OCI-LY7 (cell line): ENCODE measurements around the gene ACACB. TPM values are rescaled to one million over a fixed set of nuclear protein-coding genes. Genes with fewer than 3 reads are reported as not detected.

Experiments
- BruUV-seq: library from RNA; stranded (reverse); fragments of 400-500 nt; replicated peaks from 2 replicates; lab custom pipeline; 2021; lab: Mats Ljungman, UMichigan
- CTCF ChIA-PET: fragments of 300-600 bp; sonication (Branson Sonifier 250); formaldehyde crosslinking; loops from one replicate; lab custom pipeline; 2022; ENCODE audit warnings: antibody characterized with exemption; ENCODE audit not compliant: unreplicated experiment; lab: Charles Lee
- POLR2A ChIA-PET: fragments of 300-600 bp; sonication (Branson Sonifier 250); formaldehyde crosslinking; loops from one replicate; lab custom pipeline; 2022; ENCODE audit warnings: antibody characterized with exemption; lab: Charles Lee
- DNase-seq: peaks from one replicate; pipeline ENCODE4 v3.0.0-alpha.2; 2015; ENCODE audit warnings: low spot score
- H2AFZ ChIP-seq: fragments of 200-600 bp; sonication (generic), shearing (Covaris generic); 2 replicates; pipeline ENCODE4 v1.6.1; 2014; ENCODE audit warnings: mild to moderate bottlenecking, antibody characterized with exemption, low read length, moderate library complexity
- H3K27ac ChIP-seq: fragments of 200-600 bp; sonication (generic); 2 replicates; pipeline ENCODE4 v1.5.1; 2014; ENCODE audit warnings: mixed run types, low read depth, mild to moderate bottlenecking, moderate library complexity, low read length, inconsistent platforms; ENCODE audit not compliant: poor library complexity, severe bottlenecking
- H3K36me3 ChIP-seq: fragments of 200-600 bp; sonication (generic); 2 replicates; pipeline ENCODE4 v1.6.1; 2014; ENCODE audit warnings: mild to moderate bottlenecking, antibody characterized with exemption, low read length, moderate library complexity, mixed read lengths; ENCODE audit not compliant: insufficient read depth
- H3K4me1 ChIP-seq: fragments of 200-600 bp; sonication (generic); 2 replicates; pipeline ENCODE4 v1.5.1; 2014; ENCODE audit warnings: mild to moderate bottlenecking, low read length; ENCODE audit not compliant: insufficient read depth, poor library complexity, severe bottlenecking
- H3K4me2 ChIP-seq: fragments of 200-600 bp; sonication (generic); 2 replicates; pipeline ENCODE4 v1.6.1; 2014; ENCODE audit warnings: mild to moderate bottlenecking, low read length
- H3K4me3 ChIP-seq: fragments of 200-600 bp; sonication (generic); 2 replicates; pipeline ENCODE4 v1.5.1; 2014; ENCODE audit warnings: mild to moderate bottlenecking, low read depth, low read length; ENCODE audit not compliant: poor library complexity, severe bottlenecking
- H3K79me2 ChIP-seq: fragments of 200-600 bp; sonication (generic); 2 replicates; pipeline ENCODE4 v1.6.1; 2016; ENCODE audit warnings: low read depth, mild to moderate bottlenecking, low read length, moderate library complexity, mixed read lengths; ENCODE audit not compliant: insufficient read depth
- H3K9me2 ChIP-seq: fragments of 200-600 bp; sonication (generic); 2 replicates; pipeline ENCODE4 v1.6.1; 2016; ENCODE audit warnings: mild to moderate bottlenecking, low read length, mixed read lengths; ENCODE audit not compliant: insufficient read depth
- H3K9me3 ChIP-seq: fragments of 200-600 bp; sonication (generic); 2 replicates; pipeline ENCODE4 v1.6.1; 2014; ENCODE audit warnings: mild to moderate bottlenecking, mixed run types, low read length, mixed read lengths
- H4K20me1 ChIP-seq: fragments of 200-600 bp; sonication (generic); 2 replicates; pipeline ENCODE4 v1.6.1; 2014; ENCODE audit warnings: mild to moderate bottlenecking, antibody characterized with exemption, low read length, moderate library complexity, mixed read lengths; ENCODE audit not compliant: insufficient read depth
- EZH2phosphoT487 ChIP-seq: fragments of 200-600 bp; sonication (generic); IDR thresholded peaks from 2 replicates; pipeline ENCODE4 v1.6.1; 2018; ENCODE audit warnings: low read depth, borderline replicate concordance, mild to moderate bottlenecking, mixed run types, antibody characterized with exemption, low read length, moderate library complexity, mixed read lengths
- intact Hi-C: fragments of 100-400 bp; cut with micrococcal nuclease; formaldehyde crosslinking; loops from one replicate; pipeline ENCODE4 v1.10.0; 2022; ENCODE audit not compliant: unreplicated experiment
- total RNA-seq, 2 experiments: library from RNA; depleted of rRNA in 1 of 2; stranded (reverse); fragments of >200 nt in 1 of 2; shearing (Covaris generic) in 1 of 2; gene quantifications; 2 replicates each; pipeline ENCODE4 v1.2.3, GENCODE V29; 2014 to 2022
- TF ChIP-seq, protein P1 (sequence below): fragments of 200-600 bp; sonication (generic); conservative IDR thresholded peaks from 2 replicates; pipeline ENCODE4 v1.5.1; 2014; ENCODE audit warnings: mild to moderate bottlenecking, antibody characterized with exemption, low read length, moderate library complexity, mixed read lengths

The ACACB gene
- total RNA-seq, 2 experiments from 2014 or later = 19.7 to 45.1 TPM

DNA sequence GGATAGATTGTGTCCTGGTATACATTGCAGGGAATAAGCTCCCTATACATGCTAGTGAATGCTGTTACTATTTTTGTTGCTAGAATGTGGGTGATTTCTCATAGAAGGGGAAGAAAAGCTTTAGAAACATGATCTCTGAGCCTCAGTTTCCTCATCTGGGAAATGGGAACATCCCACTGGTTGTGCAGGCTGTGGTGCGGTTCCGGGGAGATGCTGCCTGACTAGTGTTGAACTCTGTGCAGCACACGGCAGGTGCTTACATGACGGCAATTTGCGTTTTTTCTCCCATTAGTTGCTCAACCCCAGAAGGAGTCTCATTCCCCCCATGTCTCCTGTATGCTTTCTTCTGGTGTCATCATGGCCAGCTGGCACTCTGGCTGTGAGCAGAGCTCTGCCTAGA lies 159.8 kb downstream of the ACACB start:
- BruUV-seq = no TSS peak
- Histone ChIP-seq H3K4me1 (peaks cover 7% of the 10 kb centered on the region), H3K4me3 (no peak overlapping the region), H3K79me2 (no peaks in the 10 kb centered on the region), H3K27ac (no peak overlapping the region), H3K36me3 (no peaks in the 10 kb centered on the region), H3K4me2 (no peak overlapping the region), H3K9me3 (no peaks in the 10 kb centered on the region), H4K20me1 (no peaks in the 10 kb centered on the region), H2AFZ (no peak overlapping the region), H3K9me2 (no peaks in the 10 kb centered on the region)
- POLR2A ChIA-PET = interaction anchor here (0.5 kb wide), 1 partner anchor 169 kb away, joined by 3 read pairs; no protein-coding TSS in a partner anchor
- TF ChIP-seq, protein P1, sequence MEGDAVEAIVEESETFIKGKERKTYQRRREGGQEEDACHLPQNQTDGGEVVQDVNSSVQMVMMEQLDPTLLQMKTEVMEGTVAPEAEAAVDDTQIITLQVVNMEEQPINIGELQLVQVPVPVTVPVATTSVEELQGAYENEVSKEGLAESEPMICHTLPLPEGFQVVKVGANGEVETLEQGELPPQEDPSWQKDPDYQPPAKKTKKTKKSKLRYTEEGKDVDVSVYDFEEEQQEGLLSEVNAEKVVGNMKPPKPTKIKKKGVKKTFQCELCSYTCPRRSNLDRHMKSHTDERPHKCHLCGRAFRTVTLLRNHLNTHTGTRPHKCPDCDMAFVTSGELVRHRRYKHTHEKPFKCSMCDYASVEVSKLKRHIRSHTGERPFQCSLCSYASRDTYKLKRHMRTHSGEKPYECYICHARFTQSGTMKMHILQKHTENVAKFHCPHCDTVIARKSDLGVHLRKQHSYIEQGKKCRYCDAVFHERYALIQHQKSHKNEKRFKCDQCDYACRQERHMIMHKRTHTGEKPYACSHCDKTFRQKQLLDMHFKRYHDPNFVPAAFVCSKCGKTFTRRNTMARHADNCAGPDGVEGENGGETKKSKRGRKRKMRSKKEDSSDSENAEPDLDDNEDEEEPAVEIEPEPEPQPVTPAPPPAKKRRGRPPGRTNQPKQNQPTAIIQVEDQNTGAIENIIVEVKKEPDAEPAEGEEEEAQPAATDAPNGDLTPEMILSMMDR = no peak
- no peak for TF ChIP-seq EZH2phosphoT487
- CTCF ChIA-PET = no interaction called here
- DNase-seq = no peak
- intact Hi-C loops = no loop called here

DNA sequence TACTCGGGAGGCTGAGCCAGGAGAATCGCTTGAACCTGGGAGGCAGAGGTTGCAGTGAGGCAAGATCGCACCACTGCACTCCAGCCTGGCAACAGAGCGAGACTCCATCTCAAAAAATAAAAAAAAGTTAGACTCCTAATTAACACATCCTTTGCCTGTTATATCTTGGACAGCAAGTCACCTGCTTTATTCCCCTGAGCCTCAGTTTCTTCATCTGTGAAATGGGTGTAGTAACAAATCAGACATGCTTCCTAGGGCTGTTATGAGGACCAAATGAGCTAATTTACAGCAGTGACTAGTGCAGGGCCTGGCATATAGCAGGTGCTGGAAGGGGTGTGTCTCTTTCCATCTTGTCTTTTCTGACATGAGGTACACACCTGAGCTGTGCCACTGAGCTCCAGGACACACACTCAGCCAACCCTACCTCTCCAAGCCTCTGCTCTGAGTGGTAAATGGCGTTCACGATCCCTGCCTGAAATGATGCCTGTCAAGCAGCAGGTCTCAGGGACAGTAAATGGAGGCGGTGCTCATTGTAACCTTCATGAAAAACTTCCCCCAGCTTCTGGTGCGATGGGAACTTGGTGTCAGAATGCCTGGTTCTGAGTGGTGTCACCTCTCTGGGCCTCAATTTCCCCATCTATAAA lies 161.0 kb downstream of the ACACB start:
- no peak for TF ChIP-seq EZH2phosphoT487
- TF ChIP-seq, protein P1 = no peak
- Histone ChIP-seq H3K9me2 (no peaks in the 10 kb centered on the region), H3K9me3 (no peaks in the 10 kb centered on the region), H3K36me3 (no peaks in the 10 kb centered on the region), H3K27ac (no peak overlapping the region), H2AFZ (no peak overlapping the region), H3K4me1 (peaks cover 7% of the 10 kb centered on the region), H3K4me2 (no peak overlapping the region), H3K4me3 (no peak overlapping the region), H4K20me1 (no peaks in the 10 kb centered on the region), H3K79me2 (no peaks in the 10 kb centered on the region)
- ChIA-PET POLR2A (no interaction called here), CTCF (no interaction called here)
- DNase-seq = no peak
- intact Hi-C loops = no loop called here
- no TSS peak for BruUV-seq

DNA sequence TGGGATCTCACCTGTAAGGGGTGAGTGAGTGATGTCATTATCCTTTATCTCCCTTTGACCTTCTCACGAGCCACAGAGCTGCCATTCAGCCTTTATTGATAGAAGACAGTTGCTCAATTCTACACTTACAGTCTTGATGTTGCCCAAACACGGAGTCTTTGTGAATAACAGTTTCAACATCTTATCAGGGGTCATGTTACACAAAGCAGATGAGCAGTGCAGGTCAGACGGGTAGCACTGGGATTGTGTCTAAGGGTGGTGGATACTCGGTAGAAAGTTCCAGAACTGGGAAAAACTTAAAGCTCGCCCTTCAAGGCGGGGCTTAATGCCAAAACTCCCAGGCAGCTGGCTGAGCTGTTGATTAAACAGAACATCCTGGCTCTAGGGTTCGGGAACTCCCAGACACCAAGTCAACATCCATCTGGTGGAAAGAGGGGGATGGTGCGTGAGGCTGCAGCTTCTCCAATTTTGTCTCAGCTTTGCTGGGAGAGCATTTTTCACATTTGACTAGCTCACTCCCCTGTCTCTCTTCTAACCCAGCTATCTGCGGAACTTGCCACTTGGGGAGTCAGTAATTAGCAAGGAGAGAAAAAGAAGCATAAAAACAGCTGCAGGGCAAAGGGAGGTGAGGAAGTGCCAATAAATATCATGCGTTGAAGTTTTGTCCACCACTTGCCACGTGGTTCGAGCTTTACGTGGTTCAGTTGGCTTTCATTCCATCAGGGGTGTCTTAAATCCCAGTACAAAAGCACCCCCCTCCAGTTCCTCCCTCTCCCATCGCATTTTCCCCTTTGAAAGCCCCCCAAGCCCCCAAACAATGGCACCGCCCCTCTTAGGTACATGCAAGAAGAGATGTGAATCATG lies 161.7 kb downstream of the ACACB start:
- Histone ChIP-seq H3K79me2 (no peaks in the 10 kb centered on the region), H3K9me3 (no peaks in the 10 kb centered on the region), H3K4me2 (no peak overlapping the region), H2AFZ (no peak overlapping the region), H3K4me3 (no peak overlapping the region), H3K36me3 (no peaks in the 10 kb centered on the region), H4K20me1 (no peaks in the 10 kb centered on the region), H3K27ac (no peak overlapping the region), H3K9me2 (no peaks in the 10 kb centered on the region), H3K4me1 (peaks cover 7% of the 10 kb centered on the region)
- ChIA-PET POLR2A (no interaction called here), CTCF (no interaction called here)
- DNase-seq = no peak
- intact Hi-C loops = no loop called here
- no peak for TF ChIP-seq EZH2phosphoT487
- TF ChIP-seq, protein P1 = no peak
- BruUV-seq = no TSS peak
